Measurements from ENCODE around the gene MEIKIN.

Gene MEIKIN

GRCh38 chr5:131973089-131973712, 27.7 kb upstream of the MEIKIN start:
- no peak for DNase-seq

- peak; percentile 2 for DNase-seq
Observed at GRCh38 chr5:131968396-131968954, 23.0 kb upstream of the MEIKIN start.

- DNase-seq, result no peak
Observed at GRCh38 chr5:131966551-131966950, 21.1 kb upstream of the MEIKIN start.

GRCh38 chr5:131965826-131966415, 20.5 kb upstream of the MEIKIN start:
- DNase-seq, result no peak

GRCh38 chr5:131959906-131960305, 14.4 kb upstream of the MEIKIN start:
- no peak for DNase-seq

- no peak for DNase-seq
Observed at GRCh38 chr5:131959136-131959535, 13.7 kb upstream of the MEIKIN start.

GRCh38 chr5:131957721-131958441, 12.4 kb upstream of the MEIKIN start:
- DNase-seq, result no peak

- DNase-seq, result no peak
Observed at GRCh38 chr5:131953969-131954368, 8.5 kb upstream of the MEIKIN start.

- no peak for DNase-seq
Observed at GRCh38 chr5:131952301-131952857, 6.9 kb upstream of the MEIKIN start.

GRCh38 chr5:131950706-131951105, 5.2 kb upstream of the MEIKIN start:
- DNase-seq, result no peak

GRCh38 chr5:131947445-131947844, 2.0 kb upstream of the MEIKIN start:
- no peak for DNase-seq

- DNase-seq, result no peak
Observed at GRCh38 chr5:131944702-131945550, 537 bp downstream of the MEIKIN start.

GRCh38 chr5:131943916-131944315, 1.5 kb downstream of the MEIKIN start:
- DNase-seq, result no peak

- DNase-seq, result no peak
Observed at GRCh38 chr5:131942016-131942415, 3.4 kb downstream of the MEIKIN start.

- no peak for DNase-seq
Observed at GRCh38 chr5:131939690-131940345, 5.6 kb downstream of the MEIKIN start.

GRCh38 chr5:131932235-131932634, 13.2 kb downstream of the MEIKIN start:
- no peak for DNase-seq

GRCh38 chr5:131928957-131929356, 16.5 kb downstream of the MEIKIN start:
- no peak for DNase-seq

GRCh38 chr5:131926168-131926567, 19.3 kb downstream of the MEIKIN start:
- DNase-seq, result no peak

GRCh38 chr5:131916481-131916880, 29.0 kb downstream of the MEIKIN start:
- no peak for DNase-seq

GRCh38 chr5:131914472-131914871, 31.0 kb downstream of the MEIKIN start:
- no peak for DNase-seq

- no peak for DNase-seq
Observed at GRCh38 chr5:131913603-131914002, 31.9 kb downstream of the MEIKIN start.

- DNase-seq, result no peak
Observed at GRCh38 chr5:131906668-131907067, 38.8 kb downstream of the MEIKIN start.

Measured in kidney glomerular epithelial cell (primary cell).